ENCODE data around the gene SERTAD3. TPM values are rescaled to one million over a fixed set of nuclear protein-coding genes. Genes with fewer than 3 reads are reported as not detected.

Gene SERTAD3
- total RNA-seq, 1 experiment from 2014 or later: 52.2 TPM

DNA sequence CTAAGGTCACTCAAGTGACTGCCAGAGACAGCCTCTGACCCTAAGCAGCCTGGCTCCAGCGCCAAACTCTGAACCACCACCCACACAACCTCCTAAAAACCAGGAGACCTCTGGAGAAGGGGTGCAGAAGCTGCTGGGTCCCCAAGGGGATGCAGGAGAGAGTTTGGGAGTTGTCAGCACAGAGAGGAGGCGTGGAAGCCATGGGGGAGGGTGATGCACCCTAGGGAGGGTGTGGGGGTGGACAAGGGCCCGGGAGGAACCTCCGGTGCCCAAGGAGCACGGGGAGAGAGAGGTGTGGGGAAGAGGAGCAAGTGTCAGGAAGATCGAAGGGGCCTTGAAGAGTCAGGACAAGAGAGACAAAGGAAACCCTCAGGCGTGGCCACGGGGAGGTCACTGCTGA lies 52.0 kb downstream of the SERTAD3 start:
- no peak for DNase-seq
- Mint-ChIP-seq H3K4me1 (ENCODE audit: low read depth, unreplicated experiment) (peaks cover 8% of the 10 kb centered on the region), H3K9me3 (ENCODE audit: unreplicated experiment) (no peaks in the 10 kb centered on the region), H3K4me3 (ENCODE audit: unreplicated experiment) (no peak overlapping the region), H3K27ac (ENCODE audit: unreplicated experiment) (no peak overlapping the region), H3K27me3 (ENCODE audit: insufficient read depth, unreplicated experiment) (no peaks in the 10 kb centered on the region), H3K36me3 (ENCODE audit: insufficient read depth, unreplicated experiment) (no peaks in the 10 kb centered on the region)
- Histone ChIP-seq H3K27me3 (replicated peaks; ENCODE audit: control insufficient read depth, insufficient read depth, low read length) (no peaks in the 10 kb centered on the region), H3K4me3 (ENCODE audit: low read depth, low read length) (no peak overlapping the region), H3K36me3 (ENCODE audit: control insufficient read depth, insufficient read depth, low read length) (no peaks in the 10 kb centered on the region), H3K9me3 (no peaks in the 10 kb centered on the region), H3K4me1 (peaks cover 10% of the 10 kb centered on the region)
- CTCF ChIA-PET: no interaction called here
- BruUV-seq (replicated peaks): no TSS peak
- POLR2A ChIA-PET: no interaction called here
- intact Hi-C loops (cut with micrococcal nuclease; ENCODE audit: unreplicated experiment): no loop called here
- no peak for TF ChIP-seq CTCF (IDR thresholded peaks at IDR 0.05; ENCODE audit: insufficient read depth in 1 of 2, low read depth in 1 of 2, low read length in 1 of 2, severe bottlenecking in 1 of 2, unreplicated experiment in 1 of 2)

Other genes starting within 250 kb of the SERTAD3 start
- gene TTC9B, start 226.0 kb downstream of the SERTAD3 start, total RNA-seq (2022): not detected in 2 replicates
- 4.1 and 5.3 TPM in 2 replicates for gene CCNP, start 217.6 kb downstream of the SERTAD3 start, total RNA-seq (2022)
- 164 and 169 TPM in 2 replicates for gene AKT2, start 159.0 kb downstream of the SERTAD3 start, total RNA-seq (2022)
- 25.8 and 28.3 TPM in 2 replicates for gene C19orf47, start 95.9 kb downstream of the SERTAD3 start, total RNA-seq (2022)
- gene PLD3, start 95.6 kb downstream of the SERTAD3 start, total RNA-seq (2022): 100 and 114 TPM in 2 replicates
- not detected in 2 replicates for gene HIPK4, start 54.2 kb downstream of the SERTAD3 start, total RNA-seq (2022)
- 2.5 TPM in 2 replicates for gene PRX, start 31.0 kb downstream of the SERTAD3 start, total RNA-seq (2022)
- 7.7 and 8.6 TPM in 2 replicates for gene SERTAD1, start 18.3 kb downstream of the SERTAD3 start, total RNA-seq (2022)
- 75.2 and 101 TPM in 2 replicates for gene BLVRB, start 21.4 kb upstream of the SERTAD3 start, total RNA-seq (2022)
- 0.82 and 0.97 TPM in 2 replicates for gene SPTBN4, start 22.7 kb upstream of the SERTAD3 start, total RNA-seq (2022)
- 81.6 and 82.6 TPM in 2 replicates for gene SHKBP1, start 132.5 kb upstream of the SERTAD3 start, total RNA-seq (2022)
- 25.5 and 30.8 TPM in 2 replicates for gene LTBP4, start 157.0 kb upstream of the SERTAD3 start, total RNA-seq (2022)
- 21.1 and 22.0 TPM in 2 replicates for gene NUMBL, start 246.3 kb upstream of the SERTAD3 start, total RNA-seq (2022)